GM18907 (cell line): ENCODE measurements around the gene KDM4B.
"Not testable (repeated sequence)": the region's sequence is repeated elsewhere in the genome, so short reads cannot be mapped to it uniquely, and the experiment has no call there.

Experiments
- ATAC-seq: cut with Tn5 transposase; IDR thresholded peaks from one replicate; pipeline ENCODE4 v1.9.1; 2021; ENCODE audit warnings: mild to moderate bottlenecking, moderate library complexity; ENCODE audit not compliant: unreplicated experiment

The KDM4B gene

GRCh38 chr19:4968462-4969291 lies at the start of gene KDM4B:
TSS of gene KDM4B (plus strand) at chr19:4969113. CDS start at chr19:5032891, 63,778 bp downstream.
- peak; percentile 90 for ATAC-seq

- ATAC-seq, result no peak
Measured at GRCh38 chr19:4922530-4923275, 46.2 kb upstream of the KDM4B start.

GRCh38 chr19:4923276-4923747 lies 45.6 kb upstream of the KDM4B start:
- ATAC-seq, result no peak

GRCh38 chr19:4929186-4929585 lies 39.7 kb upstream of the KDM4B start:
- ATAC-seq, result no peak

GRCh38 chr19:4930664-4931063 lies 38.2 kb upstream of the KDM4B start:
- ATAC-seq, result no peak

- no peak for ATAC-seq
Measured at GRCh38 chr19:4932711-4933110, 36.2 kb upstream of the KDM4B start.

- no peak for ATAC-seq
Measured at GRCh38 chr19:4933528-4933927, 35.4 kb upstream of the KDM4B start.

DNA sequence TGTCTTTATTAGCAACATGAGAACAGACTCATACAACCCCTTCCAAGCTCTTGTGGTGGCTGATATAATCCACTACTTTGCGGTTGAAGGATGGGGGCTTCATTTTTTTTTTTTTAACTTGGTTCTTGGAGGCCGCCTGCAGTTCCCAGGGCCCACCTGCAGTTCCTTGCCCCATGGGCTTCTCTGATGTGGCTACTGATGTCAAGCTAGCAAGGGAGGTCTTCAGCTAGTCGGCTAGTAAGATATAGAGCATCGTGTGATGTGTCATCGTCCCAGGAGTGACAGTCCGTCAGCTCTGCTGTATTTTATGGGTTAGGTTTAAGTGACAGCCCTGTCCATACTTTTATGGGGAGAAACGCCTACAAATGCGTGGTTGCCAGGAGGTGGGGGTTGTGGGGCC lies 33.5 kb upstream of the KDM4B start:
- no peak for ATAC-seq

- ATAC-seq, result no peak
Measured at GRCh38 chr19:4937060-4937459, 31.9 kb upstream of the KDM4B start.

DNA sequence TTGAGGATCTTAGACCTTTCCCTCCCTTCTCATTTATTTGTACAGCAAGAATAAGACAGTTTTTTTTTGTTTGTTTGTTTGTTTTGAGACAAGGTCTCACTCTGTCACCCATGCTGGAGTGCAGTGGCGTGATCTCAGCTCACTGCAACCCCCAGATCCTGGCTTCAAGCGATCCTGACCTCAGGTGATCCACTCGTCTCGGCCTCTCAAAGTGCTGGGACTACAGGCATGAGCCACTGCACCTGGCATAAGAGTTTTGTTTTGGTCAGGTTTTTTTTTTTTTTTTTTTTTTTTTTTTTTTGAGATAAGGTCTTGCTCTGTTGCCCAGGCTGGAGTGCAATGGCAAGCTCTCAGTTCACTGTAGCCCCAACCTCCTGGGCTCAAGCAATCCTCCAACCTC lies 30.5 kb upstream of the KDM4B start:
- ATAC-seq, result not testable (repeated sequence)

- no peak for ATAC-seq
Measured at GRCh38 chr19:4939466-4939865, 29.4 kb upstream of the KDM4B start.

GRCh38 chr19:4941638-4942169 lies 27.2 kb upstream of the KDM4B start:
- not testable (repeated sequence) for ATAC-seq

DNA sequence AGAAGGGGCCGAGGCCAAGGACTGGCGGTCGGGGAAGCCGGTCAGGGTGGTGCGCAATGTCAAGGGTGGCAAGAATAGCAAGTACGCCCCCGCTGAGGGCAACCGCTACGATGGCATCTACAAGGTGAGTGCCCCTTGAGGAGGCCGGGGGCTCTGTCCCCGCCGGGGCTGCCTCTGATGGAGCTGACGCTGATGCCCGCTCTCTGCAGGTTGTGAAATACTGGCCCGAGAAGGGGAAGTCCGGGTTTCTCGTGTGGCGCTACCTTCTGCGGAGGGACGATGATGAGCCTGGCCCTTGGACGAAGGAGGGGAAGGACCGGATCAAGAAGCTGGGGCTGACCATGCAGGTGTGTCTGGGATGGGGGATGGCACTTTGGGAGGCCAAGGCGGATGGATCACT lies 18.3 kb upstream of the KDM4B start:
- ATAC-seq, result not testable (repeated sequence)

DNA sequence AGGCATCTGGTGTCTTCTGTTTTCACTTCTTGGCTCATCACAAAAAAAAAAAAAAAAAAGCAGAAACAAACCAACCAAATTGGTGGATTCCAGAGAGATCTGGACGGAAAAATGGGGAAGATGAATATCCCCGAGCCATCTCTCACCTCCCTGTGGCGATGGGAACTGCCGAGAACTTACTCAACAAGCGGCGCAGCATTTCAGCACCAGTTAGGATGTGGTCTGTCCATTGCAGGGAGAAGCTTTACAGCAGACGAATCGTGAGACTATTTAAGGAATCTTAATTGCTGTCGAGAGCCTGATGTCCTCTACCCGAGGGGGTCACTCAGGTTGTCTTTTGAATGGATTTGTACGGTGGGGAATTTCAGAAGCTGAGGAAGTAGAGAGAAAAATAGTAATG lies 17.3 kb upstream of the KDM4B start:
- ATAC-seq, result no peak

GRCh38 chr19:4952945-4953344 lies 16.0 kb upstream of the KDM4B start:
- ATAC-seq, result no peak

GRCh38 chr19:4954320-4955149 lies 14.4 kb upstream of the KDM4B start:
- not testable (repeated sequence) for ATAC-seq

- ATAC-seq, result no peak
Measured at GRCh38 chr19:4955274-4955673, 13.6 kb upstream of the KDM4B start.

DNA sequence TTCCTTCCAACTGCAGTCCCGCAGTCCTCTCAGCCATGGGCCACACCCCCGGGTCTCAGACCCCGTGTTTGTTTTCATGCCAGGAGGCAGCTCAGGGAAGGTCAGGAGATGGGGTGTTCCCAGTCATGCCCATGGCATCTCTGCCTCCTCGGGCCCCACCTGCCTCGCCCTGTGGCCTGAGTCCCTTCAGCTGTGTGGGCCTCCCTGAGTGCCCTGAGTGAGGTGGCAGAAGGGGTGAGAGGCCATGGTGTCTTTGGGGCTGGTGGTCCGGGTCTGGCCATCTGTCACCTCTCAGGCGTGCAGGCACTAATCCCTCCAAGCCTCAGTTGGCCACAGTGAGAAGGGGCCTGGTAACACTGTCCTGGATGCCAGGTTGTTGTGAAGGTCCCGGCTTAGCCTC lies 10.9 kb upstream of the KDM4B start:
- ATAC-seq, result no peak

- no peak for ATAC-seq
Measured at GRCh38 chr19:4962085-4962619, 6.8 kb upstream of the KDM4B start.

DNA sequence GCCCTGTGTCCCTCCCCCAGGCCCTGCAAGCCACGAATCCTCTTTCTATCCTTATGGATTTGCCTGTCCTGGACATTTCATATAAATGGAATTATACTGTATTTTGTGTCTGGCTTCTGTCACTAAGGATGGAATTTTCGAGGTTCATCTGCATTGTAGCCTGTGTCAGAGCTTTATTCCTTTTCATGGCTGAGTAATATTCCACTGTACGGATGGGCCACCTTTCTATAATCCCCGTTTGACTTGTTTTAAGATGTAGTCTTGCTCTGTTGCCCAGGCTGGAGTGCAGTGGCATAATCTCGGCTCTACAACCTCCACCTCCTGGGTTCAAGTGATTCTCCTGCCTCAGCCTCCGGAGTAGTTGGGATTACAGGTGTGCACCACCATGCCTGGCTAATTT lies 3.9 kb upstream of the KDM4B start:
- no peak for ATAC-seq

- no peak for ATAC-seq
Measured at GRCh38 chr19:4966591-4966990, 2.3 kb upstream of the KDM4B start.
